Measurements from ENCODE around the gene SPDYE2.
"Not testable (repeated sequence)": the region's sequence is repeated elsewhere in the genome, so short reads cannot be mapped to it uniquely, and the experiment has no call there.

The SPDYE2 gene

GRCh38 chr7:102520797-102521196, 30.2 kb upstream of the SPDYE2 start:
- not testable (repeated sequence) for H3K4me1 Mint-ChIP-seq; H3K4me3 Mint-ChIP-seq; DNase-seq (ENCODE audit: low spot score in 2 of 2); H3K27ac Mint-ChIP-seq (ENCODE audit: low read depth); H3K9me3 Mint-ChIP-seq; H3K36me3 Mint-ChIP-seq (ENCODE audit: insufficient read depth); H3K27me3 Mint-ChIP-seq; ATAC-seq (replicated peaks; ENCODE audit: extremely low read depth, poor library complexity, severe bottlenecking)

DNA sequence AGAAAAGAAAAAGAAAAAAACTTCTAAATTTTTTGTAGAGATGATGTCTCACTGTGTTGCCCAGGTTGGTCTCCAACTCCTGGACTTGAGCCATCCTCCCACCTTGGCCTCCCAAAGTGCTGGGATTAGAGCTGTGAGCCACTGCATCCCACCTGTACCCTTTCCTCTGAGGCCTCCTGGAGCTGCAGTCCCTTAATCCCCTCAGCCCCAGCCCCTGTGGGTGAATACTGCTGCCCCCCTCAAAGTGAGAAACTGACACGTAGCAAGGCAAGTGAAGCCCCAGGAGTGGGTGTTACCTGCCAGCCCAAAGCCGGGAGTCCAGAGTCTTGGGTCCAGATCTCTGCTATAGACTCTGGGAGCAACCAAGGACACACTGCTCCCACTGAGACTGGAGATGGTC, 26.2 kb upstream of the SPDYE2 start:
- H3K27ac Mint-ChIP-seq (ENCODE audit: low read depth); H3K9me3 Mint-ChIP-seq; DNase-seq (ENCODE audit: low spot score in 2 of 2); H3K36me3 Mint-ChIP-seq (ENCODE audit: insufficient read depth); H3K4me3 Mint-ChIP-seq; H3K4me1 Mint-ChIP-seq; H3K27me3 Mint-ChIP-seq; ATAC-seq (replicated peaks; ENCODE audit: extremely low read depth, poor library complexity, severe bottlenecking): not testable (repeated sequence)

DNA sequence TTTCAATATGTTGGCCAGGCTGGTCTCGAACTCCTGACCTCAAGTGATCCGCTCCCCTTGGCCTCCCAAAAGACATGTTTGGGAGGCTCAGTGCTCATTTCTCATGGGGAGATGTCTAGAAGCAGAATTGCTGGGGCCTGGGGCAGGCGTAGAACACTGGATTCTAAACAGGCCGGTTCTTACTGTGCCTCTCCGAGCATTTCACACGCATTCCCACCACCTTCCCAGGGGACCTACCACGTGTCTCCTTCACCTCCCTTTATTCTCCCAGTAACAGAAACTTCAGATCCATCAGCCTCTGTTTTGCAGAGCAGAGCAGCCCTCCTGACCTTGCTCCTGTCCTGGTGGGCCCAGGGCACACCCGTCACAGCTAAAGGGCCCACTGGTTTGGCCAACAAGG, 23.8 kb upstream of the SPDYE2 start:
- H3K27me3 Mint-ChIP-seq; H3K4me1 Mint-ChIP-seq; ATAC-seq (replicated peaks; ENCODE audit: extremely low read depth, poor library complexity, severe bottlenecking); H3K9me3 Mint-ChIP-seq; H3K27ac Mint-ChIP-seq (ENCODE audit: low read depth); H3K36me3 Mint-ChIP-seq (ENCODE audit: insufficient read depth); DNase-seq (ENCODE audit: low spot score in 2 of 2); H3K4me3 Mint-ChIP-seq: not testable (repeated sequence)

- H3K27ac Mint-ChIP-seq (ENCODE audit: low read depth); ATAC-seq (replicated peaks; ENCODE audit: extremely low read depth, poor library complexity, severe bottlenecking); DNase-seq (ENCODE audit: low spot score in 2 of 2); H3K4me3 Mint-ChIP-seq; H3K9me3 Mint-ChIP-seq; H3K4me1 Mint-ChIP-seq; H3K27me3 Mint-ChIP-seq; H3K36me3 Mint-ChIP-seq (ENCODE audit: insufficient read depth): not testable (repeated sequence)
Measured at GRCh38 chr7:102527822-102528793, 22.9 kb upstream of the SPDYE2 start.

DNA sequence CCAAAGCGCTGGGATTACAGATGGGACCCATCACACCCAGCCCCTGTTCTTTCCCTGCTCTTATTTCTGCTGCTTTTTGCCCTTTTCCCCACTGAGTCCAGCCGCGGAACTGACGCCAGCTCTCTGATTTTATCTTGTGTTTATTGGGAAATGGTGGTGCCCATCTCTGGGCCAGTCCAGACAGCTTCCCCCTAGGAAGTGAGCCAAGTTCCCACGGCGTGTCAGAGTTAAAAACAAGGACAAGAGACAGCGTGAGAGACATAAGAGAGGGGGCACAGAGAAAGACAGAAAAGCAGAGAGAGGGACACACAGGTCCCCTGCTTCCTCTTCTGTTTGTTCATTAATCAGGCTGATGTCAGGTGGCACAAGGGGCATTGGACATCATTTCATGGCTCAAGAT, 19.4 kb upstream of the SPDYE2 start:
- H3K36me3 Mint-ChIP-seq (ENCODE audit: insufficient read depth); H3K4me3 Mint-ChIP-seq; H3K27ac Mint-ChIP-seq (ENCODE audit: low read depth); H3K9me3 Mint-ChIP-seq; H3K27me3 Mint-ChIP-seq; DNase-seq (ENCODE audit: low spot score in 2 of 2); H3K4me1 Mint-ChIP-seq; ATAC-seq (replicated peaks; ENCODE audit: extremely low read depth, poor library complexity, severe bottlenecking): not testable (repeated sequence)

DNA sequence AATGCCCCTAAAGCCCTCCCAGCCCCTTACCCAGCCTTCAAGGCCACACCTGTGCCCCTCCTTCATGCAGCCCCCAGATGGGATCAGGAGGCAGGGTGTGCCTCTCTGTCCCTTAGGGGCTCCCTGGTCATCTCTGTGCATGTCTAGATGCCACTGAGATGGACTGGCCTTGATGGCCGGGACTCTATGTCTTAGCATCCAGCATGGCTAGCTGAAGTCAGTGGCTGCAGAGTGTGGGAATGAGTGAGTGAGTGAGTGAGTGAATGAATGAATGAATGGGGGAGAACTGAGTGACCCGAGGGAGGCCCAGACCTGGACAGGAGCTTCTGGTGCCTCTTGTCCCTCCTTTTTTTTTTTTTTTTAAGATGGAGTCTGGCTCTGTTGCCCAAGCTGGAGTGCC, 18.9 kb upstream of the SPDYE2 start:
- not testable (repeated sequence) for H3K4me1 Mint-ChIP-seq; H3K27me3 Mint-ChIP-seq; DNase-seq (ENCODE audit: low spot score in 2 of 2); H3K9me3 Mint-ChIP-seq; H3K4me3 Mint-ChIP-seq; ATAC-seq (replicated peaks; ENCODE audit: extremely low read depth, poor library complexity, severe bottlenecking); H3K36me3 Mint-ChIP-seq (ENCODE audit: insufficient read depth); H3K27ac Mint-ChIP-seq (ENCODE audit: low read depth)

DNA sequence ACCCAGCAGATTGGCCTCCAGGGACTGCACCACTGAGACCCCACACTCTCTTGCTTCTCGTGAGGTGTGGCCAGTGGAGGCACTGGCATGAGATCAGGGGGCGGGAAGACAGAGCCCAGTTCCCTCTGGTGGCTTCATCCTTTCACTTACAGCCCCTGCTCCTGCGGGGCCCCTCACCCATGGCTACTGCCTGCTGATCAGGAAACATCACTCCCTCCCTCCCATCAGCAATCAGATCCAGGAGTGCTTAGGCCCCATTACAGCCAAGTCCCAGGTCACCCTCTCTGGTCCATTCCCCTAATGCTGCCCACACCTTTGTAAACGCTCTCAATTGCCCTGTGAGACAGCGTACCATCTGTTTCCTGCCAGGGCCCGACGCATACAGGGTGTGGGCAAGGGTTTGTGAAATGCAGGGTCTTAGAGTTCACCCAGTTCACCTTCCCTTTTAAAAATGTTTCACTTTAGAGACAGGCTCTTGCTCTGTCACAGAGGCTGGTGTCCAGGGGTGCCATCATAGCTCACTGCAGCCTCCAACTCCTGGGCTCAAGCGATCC, 15.9 kb upstream of the SPDYE2 start:
- not testable (repeated sequence) for H3K27me3 Mint-ChIP-seq; H3K4me3 Mint-ChIP-seq; ATAC-seq (replicated peaks; ENCODE audit: extremely low read depth, poor library complexity, severe bottlenecking); H3K9me3 Mint-ChIP-seq; DNase-seq (ENCODE audit: low spot score in 2 of 2); H3K36me3 Mint-ChIP-seq (ENCODE audit: insufficient read depth); H3K27ac Mint-ChIP-seq (ENCODE audit: low read depth); H3K4me1 Mint-ChIP-seq

- ATAC-seq (replicated peaks; ENCODE audit: extremely low read depth, poor library complexity, severe bottlenecking); H3K36me3 Mint-ChIP-seq (ENCODE audit: insufficient read depth); H3K27ac Mint-ChIP-seq (ENCODE audit: low read depth); H3K4me3 Mint-ChIP-seq; DNase-seq (ENCODE audit: low spot score in 2 of 2); H3K9me3 Mint-ChIP-seq; H3K4me1 Mint-ChIP-seq; H3K27me3 Mint-ChIP-seq: not testable (repeated sequence)
Measured at GRCh38 chr7:102540604-102541003, 10.4 kb upstream of the SPDYE2 start.

- not testable (repeated sequence) for H3K9me3 Mint-ChIP-seq; ATAC-seq (replicated peaks; ENCODE audit: extremely low read depth, poor library complexity, severe bottlenecking); H3K36me3 Mint-ChIP-seq (ENCODE audit: insufficient read depth); DNase-seq (ENCODE audit: low spot score in 2 of 2); H3K27ac Mint-ChIP-seq (ENCODE audit: low read depth); H3K27me3 Mint-ChIP-seq; H3K4me3 Mint-ChIP-seq; H3K4me1 Mint-ChIP-seq
Measured at GRCh38 chr7:102542083-102542482, 8.9 kb upstream of the SPDYE2 start.

DNA sequence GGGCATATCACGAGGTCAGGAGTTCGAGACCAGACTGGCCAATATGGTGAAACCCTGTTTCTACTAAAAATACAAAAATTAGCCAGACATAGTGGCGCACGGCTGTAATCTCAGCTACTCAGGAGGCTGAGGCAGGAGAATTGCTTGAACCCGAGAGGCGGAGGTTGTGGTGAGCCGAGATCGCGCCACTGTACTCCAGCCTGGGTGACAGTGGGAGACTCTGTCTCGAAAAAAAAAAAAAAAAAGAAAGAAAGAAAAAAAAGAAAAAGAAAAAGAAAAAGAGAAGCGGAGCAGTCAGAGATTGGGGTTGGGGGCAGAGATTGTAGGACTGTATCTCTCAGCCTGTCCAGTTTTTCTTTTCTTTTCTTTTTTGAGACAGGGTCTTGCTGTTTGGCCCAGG, 8.3 kb upstream of the SPDYE2 start:
- not testable (repeated sequence) for H3K4me3 Mint-ChIP-seq; H3K4me1 Mint-ChIP-seq; DNase-seq (ENCODE audit: low spot score in 2 of 2); H3K9me3 Mint-ChIP-seq; H3K36me3 Mint-ChIP-seq (ENCODE audit: insufficient read depth); ATAC-seq (replicated peaks; ENCODE audit: extremely low read depth, poor library complexity, severe bottlenecking); H3K27ac Mint-ChIP-seq (ENCODE audit: low read depth); H3K27me3 Mint-ChIP-seq

DNA sequence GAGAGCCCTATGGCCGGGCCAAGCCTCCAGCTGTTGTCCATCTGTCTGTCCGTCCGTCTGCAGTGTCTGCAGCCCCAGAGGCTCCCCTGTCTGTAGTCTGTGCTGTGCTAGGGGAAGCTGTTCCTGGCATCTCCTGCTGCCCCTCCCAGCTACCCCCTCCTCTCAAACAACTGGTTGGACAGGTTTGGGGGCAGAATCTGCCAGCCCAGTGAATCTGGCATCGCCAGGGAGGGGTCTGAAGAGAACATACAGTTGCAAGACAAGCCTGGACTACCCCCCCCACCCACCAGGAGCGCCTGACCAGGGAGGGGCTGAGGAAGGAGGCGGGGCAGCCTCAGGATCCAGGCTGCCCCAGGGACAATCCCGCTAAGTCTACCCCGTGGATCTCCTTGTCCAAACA, 7.4 kb upstream of the SPDYE2 start, which contains the start of gene UPK3BL2:
UPK3BL2 (minus strand) TSS at position 101 of the 400 bp plus-strand sequence; CDS start at position 41, 60 bp downstream.
- not testable (repeated sequence) for DNase-seq (ENCODE audit: low spot score in 2 of 2); H3K36me3 Mint-ChIP-seq (ENCODE audit: insufficient read depth); H3K27ac Mint-ChIP-seq (ENCODE audit: low read depth); H3K9me3 Mint-ChIP-seq; H3K27me3 Mint-ChIP-seq; H3K4me3 Mint-ChIP-seq; H3K4me1 Mint-ChIP-seq; ATAC-seq (replicated peaks; ENCODE audit: extremely low read depth, poor library complexity, severe bottlenecking)

- not testable (repeated sequence) for H3K27ac Mint-ChIP-seq (ENCODE audit: low read depth); DNase-seq (ENCODE audit: low spot score in 2 of 2); H3K36me3 Mint-ChIP-seq (ENCODE audit: insufficient read depth); H3K4me3 Mint-ChIP-seq; H3K4me1 Mint-ChIP-seq; ATAC-seq (replicated peaks; ENCODE audit: extremely low read depth, poor library complexity, severe bottlenecking); H3K9me3 Mint-ChIP-seq; H3K27me3 Mint-ChIP-seq
Measured at GRCh38 chr7:102544372-102544771, 6.7 kb upstream of the SPDYE2 start.

GRCh38 chr7:102545288-102545687, 5.7 kb upstream of the SPDYE2 start:
- not testable (repeated sequence) for H3K4me3 Mint-ChIP-seq; H3K36me3 Mint-ChIP-seq (ENCODE audit: insufficient read depth); H3K27ac Mint-ChIP-seq (ENCODE audit: low read depth); DNase-seq (ENCODE audit: low spot score in 2 of 2); ATAC-seq (replicated peaks; ENCODE audit: extremely low read depth, poor library complexity, severe bottlenecking); H3K9me3 Mint-ChIP-seq; H3K4me1 Mint-ChIP-seq; H3K27me3 Mint-ChIP-seq
